ENCODE data around the gene KRTAP29-1. TPM values are rescaled to one million over a fixed set of nuclear protein-coding genes. Genes with fewer than 3 reads are reported as not detected.

KRTAP29-1 gene
- polyA plus RNA-seq, 1 donor (not counting 4 experiments of a cell fraction or from before 2014, with no cell fraction given), result not detected

DNA sequence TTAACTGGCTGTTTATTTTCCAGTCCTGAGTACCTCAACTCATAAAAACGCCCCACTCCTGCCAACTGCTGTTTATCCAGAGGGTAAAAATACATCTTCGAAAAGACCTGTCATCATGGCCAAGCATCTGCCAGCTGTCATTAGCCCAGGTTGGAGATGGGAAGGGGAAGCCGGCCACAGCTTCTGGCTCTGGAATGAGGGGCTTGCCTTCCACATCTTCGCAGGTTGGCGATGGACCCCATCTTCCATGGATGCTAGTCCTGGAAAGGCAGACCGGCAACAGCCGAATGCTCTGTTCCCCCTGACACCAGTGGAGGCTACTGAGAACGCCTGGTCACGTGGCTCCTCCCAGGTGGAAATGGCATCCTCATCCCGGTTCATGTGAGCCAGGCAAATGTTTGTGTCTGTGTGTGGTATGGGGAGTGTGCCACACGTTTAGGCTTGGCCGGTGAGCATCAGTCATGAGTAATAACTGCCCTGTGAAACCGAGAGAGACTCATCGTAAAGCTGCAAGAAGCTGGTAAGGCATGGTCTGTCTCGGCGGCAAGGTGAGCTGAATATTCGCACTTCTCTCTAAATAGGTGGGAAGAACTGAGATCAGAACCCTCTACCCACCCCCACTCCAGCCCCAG lies 13.3 kb upstream of the KRTAP29-1 start:
- Histone ChIP-seq H4K20me1 (ENCODE audit: control insufficient read depth, extremely low read depth, insufficient read depth, low read length) (no peaks in the 10 kb centered on the region), H3K27me3 (ENCODE audit: control insufficient read depth, extremely low read depth, insufficient read depth, low read length) (no peaks in the 10 kb centered on the region), H3K9me3 (ENCODE audit: control insufficient read depth, low read depth, low read length) (no peaks in the 10 kb centered on the region), H3K4me2 (ENCODE audit: control insufficient read depth, extremely low read depth, insufficient read depth, low read depth, low read length) (no peak overlapping the region), H3K27ac (ENCODE audit: control insufficient read depth, insufficient read depth, low read length) (no peak overlapping the region), H3K4me3 (ENCODE audit: control insufficient read depth in 2 of 3, extremely low read depth in 1 of 3, insufficient read depth in 2 of 3, low read depth in 1 of 3, low read length in 3 of 3) (no peak overlapping the region), H2AFZ (ENCODE audit: control insufficient read depth, low read length) (no peak overlapping the region), H3K36me3 (ENCODE audit: control insufficient read depth in 2 of 2, extremely low read depth in 1 of 2, insufficient read depth in 2 of 2, low read length in 2 of 2) (no peaks in the 10 kb centered on the region), H3K9ac (ENCODE audit: control insufficient read depth, extremely low read depth, insufficient read depth, low read length) (no peak overlapping the region), H3K4me1 (ENCODE audit: control insufficient read depth, extremely low read depth, insufficient read depth, low read length) (no peaks in the 10 kb centered on the region), H3K9me1 (ENCODE audit: control insufficient read depth, extremely low read depth, insufficient read depth, low read length) (no peaks in the 10 kb centered on the region), H3K79me2 (ENCODE audit: control insufficient read depth, insufficient read depth, low read length) (no peaks in the 10 kb centered on the region)
- FAIRE-seq, result no peak
- DNase-seq (ENCODE audit: low read depth, low spot score), result no peak
- TF ChIP-seq EZH2 (IDR thresholded peaks at IDR 0.05; ENCODE audit: low read length), result no peak
- TF ChIP-seq, protein P1, sequence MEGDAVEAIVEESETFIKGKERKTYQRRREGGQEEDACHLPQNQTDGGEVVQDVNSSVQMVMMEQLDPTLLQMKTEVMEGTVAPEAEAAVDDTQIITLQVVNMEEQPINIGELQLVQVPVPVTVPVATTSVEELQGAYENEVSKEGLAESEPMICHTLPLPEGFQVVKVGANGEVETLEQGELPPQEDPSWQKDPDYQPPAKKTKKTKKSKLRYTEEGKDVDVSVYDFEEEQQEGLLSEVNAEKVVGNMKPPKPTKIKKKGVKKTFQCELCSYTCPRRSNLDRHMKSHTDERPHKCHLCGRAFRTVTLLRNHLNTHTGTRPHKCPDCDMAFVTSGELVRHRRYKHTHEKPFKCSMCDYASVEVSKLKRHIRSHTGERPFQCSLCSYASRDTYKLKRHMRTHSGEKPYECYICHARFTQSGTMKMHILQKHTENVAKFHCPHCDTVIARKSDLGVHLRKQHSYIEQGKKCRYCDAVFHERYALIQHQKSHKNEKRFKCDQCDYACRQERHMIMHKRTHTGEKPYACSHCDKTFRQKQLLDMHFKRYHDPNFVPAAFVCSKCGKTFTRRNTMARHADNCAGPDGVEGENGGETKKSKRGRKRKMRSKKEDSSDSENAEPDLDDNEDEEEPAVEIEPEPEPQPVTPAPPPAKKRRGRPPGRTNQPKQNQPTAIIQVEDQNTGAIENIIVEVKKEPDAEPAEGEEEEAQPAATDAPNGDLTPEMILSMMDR (optimal IDR thresholded peaks at IDR 0.05 in 1 of 3, IDR thresholded peaks at IDR 0.05 in 1 of 3, conservative IDR thresholded peaks at IDR 0.05 in 1 of 3; ENCODE audit: extremely low read depth in 1 of 3, insufficient read depth in 2 of 3, low read length in 3 of 3), result no peak
- dilution Hi-C loops (cut with MboI; ENCODE audit: extremely low pct_ligation_motif_present, low sequenced_read_pairs), result no loop called here

DNA sequence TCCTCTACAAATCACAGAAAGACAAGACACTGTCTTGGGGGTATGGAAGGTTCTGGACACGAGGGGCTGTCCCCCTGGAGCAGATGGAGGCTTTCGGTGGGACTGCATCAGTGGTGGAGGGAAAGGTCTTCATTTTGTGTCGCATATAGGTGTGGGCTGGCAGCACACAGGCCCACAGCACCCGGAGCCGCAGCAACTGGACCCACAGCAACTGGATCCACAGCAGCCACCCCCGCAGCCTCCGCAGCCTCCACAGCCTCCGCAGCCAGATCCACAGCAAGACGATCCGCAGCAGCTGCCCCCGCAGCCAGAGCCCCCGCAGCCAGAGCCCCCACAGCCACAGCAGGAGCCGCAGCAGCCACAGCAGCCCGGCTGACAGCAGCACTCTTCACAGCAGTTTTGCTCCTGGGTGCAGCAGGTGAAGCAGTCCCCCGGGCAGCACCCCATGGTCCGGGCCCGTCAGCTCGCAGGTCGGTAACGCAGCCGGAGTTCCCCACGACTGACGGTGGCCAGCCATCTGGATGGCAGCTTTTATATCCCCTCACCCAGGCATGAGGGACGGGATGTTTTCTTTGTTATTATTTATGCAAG lies 12.6 kb upstream of the KRTAP29-1 start, which contains the start of gene KRTAP17-1:
Gene KRTAP17-1, minus strand, starts transcription at position 507 of the 591 bp plus-strand sequence. Its CDS starts 60 bp downstream, at position 447.
- Histone ChIP-seq H3K9me3 (ENCODE audit: control insufficient read depth, low read depth, low read length) (no peaks in the 10 kb centered on the region), H2AFZ (ENCODE audit: control insufficient read depth, low read length) (no peak within 1 kb of the TSS), H3K27ac (ENCODE audit: control insufficient read depth, insufficient read depth, low read length) (no peak within 1 kb of the TSS), H3K4me3 (ENCODE audit: control insufficient read depth in 2 of 3, extremely low read depth in 1 of 3, insufficient read depth in 2 of 3, low read depth in 1 of 3, low read length in 3 of 3) (no peak within 1 kb of the TSS), H3K27me3 (ENCODE audit: control insufficient read depth, extremely low read depth, insufficient read depth, low read length) (no peaks in the 10 kb centered on the region), H3K9ac (ENCODE audit: control insufficient read depth, extremely low read depth, insufficient read depth, low read length) (no peak within 1 kb of the TSS), H4K20me1 (ENCODE audit: control insufficient read depth, extremely low read depth, insufficient read depth, low read length) (no peaks in the 10 kb centered on the region), H3K9me1 (ENCODE audit: control insufficient read depth, extremely low read depth, insufficient read depth, low read length) (no peaks in the 10 kb centered on the region), H3K79me2 (ENCODE audit: control insufficient read depth, insufficient read depth, low read length) (no peaks in the 10 kb centered on the region), H3K4me2 (ENCODE audit: control insufficient read depth, extremely low read depth, insufficient read depth, low read depth, low read length) (no peak within 1 kb of the TSS), H3K36me3 (ENCODE audit: control insufficient read depth in 2 of 2, extremely low read depth in 1 of 2, insufficient read depth in 2 of 2, low read length in 2 of 2) (no peaks in the 10 kb centered on the region), H3K4me1 (ENCODE audit: control insufficient read depth, extremely low read depth, insufficient read depth, low read length) (no peaks in the 10 kb centered on the region)
- dilution Hi-C loops (cut with MboI; ENCODE audit: extremely low pct_ligation_motif_present, low sequenced_read_pairs), result no loop called here
- DNase-seq (ENCODE audit: low read depth, low spot score), result no peak
- FAIRE-seq, result no peak
- TF ChIP-seq EZH2 (IDR thresholded peaks at IDR 0.05; ENCODE audit: low read length), result no peak
- TF ChIP-seq, protein P1 (optimal IDR thresholded peaks at IDR 0.05 in 1 of 3, IDR thresholded peaks at IDR 0.05 in 1 of 3, conservative IDR thresholded peaks at IDR 0.05 in 1 of 3; ENCODE audit: extremely low read depth in 1 of 3, insufficient read depth in 2 of 3, low read length in 3 of 3), result no peak
